Amniotic stem cell (primary cell): ENCODE data around the gene UBE2O.
A peak's percentile ranks its signal among the peaks of the same experiment; 100 is the strongest.
"Not testable (repeated sequence)": the region's sequence is repeated elsewhere in the genome, so short reads cannot be mapped to it uniquely, and the experiment has no call there.

Experiments
- DNase-seq: peaks from one replicate; lab custom pipeline; 2025; lab: John Stamatoyannopoulos, UW

UBE2O gene

DNA sequence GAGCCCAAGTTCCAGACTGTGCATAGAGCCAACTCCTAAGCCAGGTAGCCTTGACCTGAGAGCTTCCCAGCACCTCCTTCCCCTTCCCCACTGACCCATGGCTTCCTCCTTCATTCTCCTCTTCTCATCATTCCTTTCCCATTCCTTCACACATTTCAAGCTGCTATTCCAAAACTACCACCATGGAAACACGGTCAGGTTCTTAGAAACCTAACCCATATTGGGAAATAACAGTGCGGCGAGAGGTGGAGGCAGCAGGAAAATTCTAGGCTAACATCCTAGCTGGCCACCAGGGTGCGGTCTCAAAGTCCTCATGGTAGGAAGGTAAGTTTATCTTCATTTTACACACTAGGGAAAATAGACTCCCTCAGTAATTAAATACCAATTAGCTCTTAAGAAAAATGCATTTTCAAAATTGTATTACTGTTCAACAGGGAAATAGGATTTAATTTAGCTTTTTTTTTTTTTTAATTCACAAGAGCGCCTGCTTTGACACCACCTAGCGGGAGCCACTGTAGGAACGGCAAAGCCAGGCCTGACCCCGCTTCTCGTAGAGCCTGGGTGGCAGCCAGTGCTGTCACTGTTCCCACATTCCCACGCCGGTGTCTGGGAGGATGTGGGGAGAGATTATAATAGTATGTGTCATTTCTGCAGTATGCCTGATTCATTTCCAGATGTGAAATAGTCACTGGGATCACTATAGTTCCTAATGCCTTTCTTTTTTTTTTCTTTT lies 82.5 kb downstream of the UBE2O start:
- DNase-seq: peak; percentile 81

DNA sequence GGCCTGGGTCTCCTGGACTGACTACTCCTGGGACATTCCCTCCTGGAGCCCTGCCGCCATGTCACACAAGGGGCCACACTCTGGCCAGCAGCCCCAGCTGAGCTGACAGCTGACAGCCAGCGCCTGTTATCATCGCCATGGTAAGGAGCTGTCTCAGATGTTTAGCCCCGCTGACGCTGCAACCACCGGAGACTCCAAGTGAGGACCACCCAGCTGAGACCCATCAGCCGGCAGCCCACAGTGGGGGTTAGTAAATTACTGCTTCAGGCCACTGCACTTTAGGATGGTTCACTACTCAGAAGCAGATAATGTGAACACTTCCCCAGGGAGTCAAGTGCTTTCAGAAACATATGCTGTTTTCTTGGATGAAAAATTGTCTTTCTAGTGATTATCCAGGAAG lies 83.1 kb downstream of the UBE2O start:
- no peak for DNase-seq

DNA sequence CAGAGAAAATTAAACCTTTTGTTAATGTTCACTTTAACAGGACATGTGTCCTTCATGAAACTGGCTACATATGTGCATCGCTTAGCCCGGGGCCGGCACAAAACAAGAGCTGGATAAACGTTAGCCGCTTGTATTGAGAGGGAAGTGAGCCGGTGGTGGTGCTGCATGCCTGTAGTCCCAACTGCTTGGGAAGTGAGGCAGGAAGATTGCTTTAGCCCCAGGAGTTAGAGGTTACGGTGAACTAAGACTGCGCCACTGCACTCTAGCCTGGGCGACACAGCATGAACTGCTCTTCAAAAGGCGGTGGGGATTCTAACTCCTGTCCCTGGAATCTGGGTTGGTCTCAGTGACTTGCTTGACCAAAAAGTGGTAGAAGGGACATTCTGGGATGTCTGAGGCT lies 83.6 kb downstream of the UBE2O start:
- no peak for DNase-seq

DNA sequence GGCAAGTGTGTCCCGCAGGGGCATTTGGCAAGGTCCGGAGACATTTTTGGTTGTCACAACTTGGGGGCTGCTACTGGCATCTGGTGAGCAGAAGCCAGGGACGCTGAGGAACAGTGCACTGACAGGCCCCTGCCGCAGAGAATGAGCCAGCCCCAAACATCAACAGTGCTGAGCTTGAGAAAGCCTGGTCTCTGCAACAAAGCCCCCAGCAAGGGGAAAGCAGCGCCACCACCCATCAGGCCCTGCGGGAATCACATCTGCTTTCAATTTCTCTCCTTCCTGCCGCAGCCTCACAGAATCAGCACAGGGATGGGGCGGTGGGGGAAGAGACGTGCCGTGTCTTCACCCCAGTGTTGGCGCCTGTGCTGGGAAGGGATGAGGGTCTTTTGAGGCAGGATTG lies 84.4 kb downstream of the UBE2O start:
- no peak for DNase-seq

DNA sequence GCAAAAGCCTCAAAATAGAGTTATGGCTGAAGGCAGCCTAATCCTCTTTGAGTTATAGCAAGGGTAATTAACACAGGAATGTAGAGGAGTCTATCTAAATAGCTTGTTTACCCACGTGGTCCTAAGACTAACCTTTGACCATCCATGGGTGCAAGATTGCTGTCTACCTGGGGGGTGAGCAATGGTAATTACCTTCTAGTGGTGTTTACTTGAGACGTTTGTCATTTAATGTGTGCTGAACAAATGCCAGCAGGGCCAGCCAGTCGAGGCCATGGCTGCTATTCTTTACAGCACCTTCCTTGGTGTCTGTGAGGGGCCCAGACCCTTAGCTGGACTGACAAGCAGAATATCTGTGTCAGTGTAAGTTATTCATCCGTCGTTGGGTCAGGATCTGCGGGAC lies 85.3 kb downstream of the UBE2O start:
- DNase-seq: no peak

DNA sequence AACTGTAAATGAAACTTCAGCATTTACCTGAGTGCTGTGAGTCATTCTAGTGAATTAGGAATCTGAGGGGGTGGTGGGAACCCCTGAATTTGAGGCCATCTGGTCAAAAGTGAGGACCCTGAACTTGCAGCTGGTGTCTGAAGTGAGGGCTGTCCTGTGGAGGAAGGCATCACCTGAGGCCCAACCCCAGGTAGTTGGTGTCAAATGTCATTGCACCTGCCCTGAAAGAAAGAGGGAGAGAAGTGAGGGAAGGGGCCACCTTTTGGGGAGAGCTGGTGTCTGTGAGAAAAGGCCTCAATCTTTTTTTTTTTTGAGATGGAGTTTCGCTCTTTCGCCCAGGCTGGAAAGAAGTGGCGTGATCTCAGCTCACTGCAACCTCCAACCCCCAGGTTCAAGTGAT lies 86.7 kb downstream of the UBE2O start:
- DNase-seq: no peak

DNA sequence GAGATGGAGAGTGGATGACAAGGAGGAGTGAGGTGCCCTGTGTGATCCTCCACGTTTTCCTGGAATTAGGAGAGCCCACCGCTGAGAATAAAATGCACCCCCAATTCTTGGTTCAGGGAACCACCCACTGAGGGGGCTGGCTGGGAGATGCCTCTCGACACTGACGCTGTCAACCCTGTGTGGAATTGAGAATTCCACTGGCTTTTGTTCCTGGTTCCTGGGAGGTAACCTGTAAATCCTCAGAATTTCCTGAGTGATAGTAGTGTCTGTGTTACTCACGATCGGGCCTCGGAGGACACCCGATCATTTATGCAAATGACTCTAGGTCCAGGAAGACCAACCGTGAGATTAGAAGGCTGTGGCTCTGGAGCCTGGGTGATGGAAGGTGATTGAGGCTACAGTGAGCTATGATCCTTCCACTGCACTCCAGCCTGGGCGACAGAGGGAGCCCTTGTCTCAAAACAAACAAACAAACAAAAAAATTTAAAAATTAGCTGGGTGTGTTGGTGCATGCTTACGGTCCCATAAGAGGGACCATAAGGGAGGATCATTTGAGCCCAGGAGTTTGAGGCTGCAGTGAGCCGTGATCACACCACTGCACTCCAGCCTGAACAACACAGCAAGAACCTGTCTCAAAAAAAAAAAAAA lies 87.6 kb downstream of the UBE2O start:
- no peak for DNase-seq

DNA sequence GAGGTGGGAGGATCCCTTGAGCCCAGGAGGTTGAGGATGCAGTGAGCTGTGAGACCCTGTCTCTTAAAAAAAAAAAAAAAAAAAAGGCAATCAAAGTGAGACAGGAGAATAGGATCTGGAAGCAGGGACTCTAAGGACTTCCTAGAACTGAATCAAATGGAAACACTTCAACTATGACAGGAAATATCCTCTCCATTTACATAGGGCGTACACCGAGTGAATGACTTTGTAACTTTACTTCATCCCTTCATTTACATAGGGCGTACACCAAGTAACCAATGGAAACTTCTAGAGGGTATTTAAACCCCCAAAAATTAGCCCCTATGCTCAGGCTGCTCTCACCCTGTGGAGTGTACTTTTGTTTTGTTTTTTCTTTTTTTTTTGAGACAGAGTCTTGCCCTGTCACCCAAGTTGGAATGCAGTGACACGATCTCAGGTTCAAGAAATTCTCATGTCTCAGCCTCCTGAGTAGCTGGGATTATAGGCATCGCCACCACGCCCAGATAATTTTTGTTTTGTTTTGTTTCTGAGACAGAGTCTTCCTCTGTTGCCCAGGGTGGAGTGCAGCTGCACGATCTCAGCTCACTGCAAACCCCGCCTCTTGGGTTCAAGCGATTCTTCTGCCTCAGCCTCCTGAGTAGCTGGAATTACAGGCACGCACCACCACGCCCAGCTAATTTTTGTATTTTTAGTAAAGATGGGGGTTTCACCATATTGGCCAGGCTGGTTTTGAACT lies 89.7 kb downstream of the UBE2O start:
- no peak for DNase-seq

DNA sequence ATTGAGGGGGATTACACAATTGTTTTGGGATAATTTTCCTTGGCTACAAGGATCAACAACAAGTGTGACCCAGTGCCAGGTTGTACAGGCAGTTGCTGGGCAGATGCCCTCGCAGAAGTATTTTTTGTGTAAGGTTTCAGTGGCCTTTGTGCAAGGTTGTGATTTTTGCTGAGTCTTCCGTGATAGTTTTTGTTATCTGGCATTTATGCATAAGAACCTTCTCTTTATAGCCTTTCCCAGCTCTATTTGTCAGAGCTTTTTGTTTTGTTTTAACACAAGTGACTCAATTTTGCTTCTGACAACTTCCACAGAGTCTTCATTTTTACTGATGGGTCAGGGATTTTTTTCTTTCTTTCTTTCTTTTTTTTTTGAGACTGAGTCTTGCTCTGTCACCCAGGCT lies 92.5 kb downstream of the UBE2O start:
- DNase-seq: no peak

DNA sequence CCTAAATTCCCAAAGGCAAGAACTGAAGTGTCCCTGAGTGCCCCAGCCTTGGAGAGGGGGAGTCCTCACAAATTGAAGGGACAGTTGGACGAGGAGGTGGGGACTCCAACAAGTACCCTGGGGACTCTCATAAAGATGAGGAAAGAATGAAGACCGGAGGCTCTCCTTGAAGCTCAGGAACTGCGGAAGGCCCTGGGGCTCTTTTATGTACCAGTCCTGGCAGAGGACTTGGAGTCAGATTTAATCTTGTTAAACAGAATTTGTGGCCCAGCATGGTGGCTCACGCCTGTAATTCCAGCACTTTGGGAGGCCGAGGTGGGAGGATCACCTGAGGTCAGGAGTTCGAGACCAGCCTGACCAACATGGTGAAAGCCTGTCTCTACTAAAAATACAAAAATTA lies 93.2 kb downstream of the UBE2O start:
- not testable (repeated sequence) for DNase-seq

DNA sequence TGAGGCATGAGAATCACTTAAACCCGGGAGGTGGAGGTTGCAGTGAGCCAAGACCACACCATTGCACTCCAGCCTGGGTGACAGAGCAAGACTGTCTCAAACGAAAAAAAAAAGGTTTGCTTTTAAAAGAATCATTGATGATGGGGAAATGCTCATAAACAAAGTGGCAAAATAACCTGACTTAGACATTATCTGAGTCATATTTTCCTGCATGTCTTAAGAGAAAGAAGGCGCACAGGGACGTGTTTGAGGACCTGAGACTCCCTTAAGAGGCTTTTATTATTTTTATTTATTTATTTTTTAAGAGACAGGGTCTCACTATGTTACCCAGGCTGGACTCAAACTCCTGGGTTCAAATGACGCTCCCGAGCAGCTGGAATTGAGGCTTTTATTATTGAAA lies 93.6 kb downstream of the UBE2O start:
- no peak for DNase-seq

DNA sequence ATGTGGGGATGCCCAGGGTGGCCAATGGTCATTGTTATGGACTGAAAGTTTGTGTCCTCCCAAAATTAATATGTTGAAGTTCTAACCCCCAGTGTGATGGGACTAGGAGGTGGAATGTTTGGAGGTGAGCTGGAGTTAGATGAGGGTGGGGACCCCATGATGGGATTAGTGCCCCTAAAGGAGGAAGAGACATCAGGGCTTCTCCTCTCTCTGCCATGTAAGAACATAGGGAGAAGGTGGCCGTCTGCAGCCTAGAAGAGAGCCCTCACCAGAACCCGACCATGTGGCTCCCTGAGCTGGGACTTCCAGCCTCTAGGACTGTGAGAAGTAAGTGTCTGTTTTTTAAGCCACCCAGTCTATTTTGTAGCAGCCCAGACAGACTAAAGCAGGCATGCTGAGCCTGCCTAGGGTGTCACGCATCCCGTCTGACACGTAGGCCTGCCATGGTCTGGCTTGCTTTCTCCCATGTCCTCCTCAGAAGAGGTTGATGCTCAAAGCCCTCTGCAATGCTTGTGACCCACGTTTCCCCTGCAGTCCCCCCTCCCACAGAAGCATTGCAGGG lies 95.3 kb downstream of the UBE2O start:
- DNase-seq: no peak

DNA sequence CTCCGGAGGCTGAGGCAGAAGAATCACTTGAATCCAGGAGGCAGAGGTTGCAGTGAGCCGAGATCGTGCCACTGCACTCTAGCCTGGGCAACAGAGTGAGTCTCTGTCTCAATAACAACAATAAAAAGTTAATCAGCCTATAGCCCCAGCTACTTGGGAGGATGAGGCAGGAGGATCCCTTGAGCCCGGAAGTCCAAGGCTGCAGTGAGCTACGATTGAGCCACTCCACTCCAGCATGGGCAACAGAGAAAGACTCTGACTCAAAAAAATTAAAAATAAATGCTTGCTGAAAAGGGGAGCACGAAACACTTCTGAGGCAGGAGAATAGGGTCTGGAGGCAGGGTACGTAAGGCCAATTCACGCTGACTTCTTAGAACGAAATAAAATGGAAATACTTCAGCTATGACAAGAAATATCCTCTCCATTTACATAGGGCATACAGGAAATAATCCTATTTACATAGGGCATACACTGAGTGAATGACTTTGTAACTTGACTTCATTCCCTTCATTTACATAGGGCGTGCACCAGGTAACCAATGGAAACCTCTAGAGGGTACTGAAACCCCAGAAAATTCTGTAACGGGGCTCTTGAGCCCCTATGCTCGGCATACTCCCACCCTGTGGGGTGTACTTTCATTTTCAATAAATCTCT lies 96.0 kb downstream of the UBE2O start:
- no peak for DNase-seq

DNA sequence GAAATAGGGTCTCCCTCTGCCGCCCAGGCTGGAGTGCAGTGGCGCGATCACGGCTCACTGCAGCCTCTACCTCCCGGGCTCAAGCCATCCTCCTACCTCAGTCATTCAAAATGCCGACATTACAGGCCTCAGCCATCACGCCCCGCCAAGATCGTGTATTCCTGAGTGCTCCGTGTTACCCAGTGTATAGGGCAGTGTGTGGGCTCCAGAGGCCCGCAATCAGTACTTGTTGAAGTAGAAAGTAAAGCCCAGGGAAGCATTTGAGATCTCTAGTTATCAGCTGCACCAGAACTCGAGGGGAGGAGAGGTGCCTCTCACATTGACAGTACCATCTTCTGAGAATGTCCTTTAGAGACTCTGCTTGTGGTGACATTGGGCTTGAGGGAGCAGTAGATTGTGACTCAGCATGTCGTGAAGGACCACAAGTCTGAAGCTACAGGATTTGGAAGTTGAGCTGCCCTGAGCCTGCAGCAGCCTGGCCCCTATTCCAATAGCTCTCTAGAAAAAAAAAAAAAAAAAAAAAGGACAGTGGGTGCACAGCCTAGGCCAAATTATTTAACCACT lies 98.1 kb downstream of the UBE2O start:
- DNase-seq: no peak

DNA sequence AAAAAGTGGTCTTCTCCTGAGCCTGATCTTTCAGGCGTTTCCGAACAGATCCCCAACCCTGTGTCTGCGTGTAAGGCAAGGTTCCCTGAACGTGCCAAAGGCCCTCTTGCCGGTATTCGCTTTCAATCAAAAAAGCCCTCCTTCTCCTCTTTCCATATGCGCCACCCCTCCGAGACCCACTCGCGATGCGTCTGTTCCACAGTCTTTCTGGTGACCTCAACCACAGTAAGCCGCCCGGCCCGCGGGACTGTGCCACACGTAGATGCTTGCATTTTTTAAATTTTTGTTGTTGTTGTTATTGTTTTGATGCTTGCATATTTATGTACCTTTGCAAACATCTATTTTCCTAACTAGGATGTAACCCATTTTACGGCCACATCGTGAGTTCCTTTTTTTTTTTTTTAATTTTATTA lies 98.6 kb downstream of the UBE2O start:
- no peak for DNase-seq

DNA sequence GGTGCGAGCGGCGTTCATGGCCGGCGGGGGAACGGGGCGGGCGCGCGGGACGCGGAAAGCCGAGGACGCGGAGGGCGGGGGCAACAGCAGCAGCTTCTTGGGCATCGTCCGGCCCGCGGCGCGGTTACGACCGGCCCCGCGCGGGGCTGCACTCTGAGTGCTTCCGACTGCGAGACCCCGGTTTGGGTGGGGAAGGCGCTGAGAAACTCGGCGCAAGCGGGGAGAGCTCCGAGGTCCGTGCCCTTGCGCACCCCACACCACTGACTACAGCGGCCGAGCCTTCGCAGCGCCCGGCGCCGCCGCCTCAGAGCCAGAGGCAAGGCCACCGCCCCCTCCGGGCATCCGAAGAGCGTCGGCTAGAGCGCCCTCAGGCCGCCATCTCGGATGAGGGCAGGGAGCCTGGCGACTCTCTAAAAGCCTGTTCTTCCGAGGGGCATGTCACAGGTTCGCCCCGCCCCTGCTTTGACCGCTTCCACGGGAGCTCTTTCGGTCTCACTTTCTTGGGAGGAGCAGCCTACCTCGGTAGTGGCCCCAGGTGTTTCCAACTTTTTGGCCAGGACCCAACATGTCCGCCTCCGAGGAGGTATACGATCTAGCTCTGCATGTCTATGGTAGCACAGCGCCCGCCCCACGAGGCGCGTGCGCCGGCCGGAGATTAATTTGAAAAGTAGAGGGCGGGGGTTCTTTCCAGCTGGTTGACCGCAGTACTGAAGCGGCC lies 99.2 kb downstream of the UBE2O start, which contains the start of gene PRPSAP1:
Gene PRPSAP1 (minus strand): TSS at position 318 of the 718 bp plus-strand sequence. CDS start 213 bp downstream, at position 105.
- DNase-seq: peak; percentile 50

DNA sequence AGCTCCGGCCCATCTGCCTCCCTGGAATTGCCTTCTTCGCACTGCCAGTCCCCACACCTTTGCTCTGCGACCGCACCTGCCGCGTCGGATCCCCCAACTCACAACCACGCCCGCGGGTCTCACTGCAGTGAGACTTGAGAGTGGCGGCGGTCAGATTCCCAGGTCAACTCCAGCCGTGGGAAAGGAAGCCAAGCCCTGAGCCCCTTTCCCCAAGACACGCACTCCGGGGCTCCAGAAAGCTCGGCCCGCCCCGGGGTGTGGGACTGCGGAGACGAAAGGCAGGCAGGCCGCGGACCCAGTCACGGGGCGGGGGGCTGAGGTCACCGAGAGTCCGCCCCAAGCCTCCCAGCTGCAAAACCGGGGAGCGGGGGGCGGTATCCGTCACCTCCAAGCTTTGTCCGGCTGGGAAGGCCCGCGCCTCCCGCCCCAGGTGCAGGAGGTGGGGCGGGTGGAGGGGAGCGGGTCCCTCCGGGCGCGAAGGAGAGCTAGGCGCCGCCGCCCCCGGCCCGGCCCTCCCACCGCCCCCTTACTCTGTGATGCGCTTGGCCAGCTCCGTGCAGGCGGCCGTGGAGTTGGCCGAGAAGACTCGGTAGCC lies 99.9 kb downstream of the UBE2O start:
- DNase-seq: no peak

DNA sequence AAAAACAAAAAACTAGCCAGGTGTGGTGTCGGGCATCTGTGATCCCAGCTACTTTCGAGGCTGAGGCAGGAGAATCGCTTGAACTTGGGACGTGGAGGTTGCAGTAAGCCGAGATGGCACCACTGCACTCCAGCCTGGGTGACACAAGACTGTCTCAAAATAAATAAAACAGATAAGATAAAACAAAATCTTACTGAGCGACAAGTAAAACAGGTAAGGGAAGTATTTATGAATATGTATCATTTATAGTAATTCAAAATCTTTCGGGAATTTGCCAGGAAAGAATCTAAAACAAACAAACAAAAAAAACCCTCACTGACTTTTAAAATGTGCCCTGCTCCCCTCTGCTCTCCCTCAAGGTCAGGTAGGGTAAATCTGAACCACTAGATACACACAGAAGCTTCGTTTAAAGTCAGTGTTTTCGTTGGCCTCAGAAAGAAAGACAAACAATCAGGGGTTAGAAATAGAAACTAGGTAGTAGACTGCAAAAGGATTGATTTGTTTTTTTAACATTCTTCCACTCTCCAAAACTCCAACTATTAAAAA lies 101.4 kb downstream of the UBE2O start:
- DNase-seq: no peak

DNA sequence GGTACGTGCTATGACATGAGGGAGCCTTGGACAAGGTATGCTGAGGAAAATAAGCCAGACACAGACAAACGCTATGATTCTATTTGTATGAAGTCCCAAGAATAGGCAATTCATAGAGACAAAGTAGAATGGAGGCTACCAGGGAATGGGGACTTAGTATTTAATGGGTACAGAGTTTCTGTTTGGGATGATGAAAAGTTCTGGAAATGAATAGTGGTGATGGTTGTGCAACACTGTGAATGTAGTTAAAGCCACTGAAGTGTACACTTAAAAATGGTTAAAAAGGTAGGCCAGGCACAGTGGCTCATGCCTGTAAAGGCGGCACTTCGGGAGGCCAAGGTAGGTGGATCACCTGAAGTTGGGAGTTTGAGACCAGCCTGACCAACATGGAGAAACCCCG lies 102.5 kb downstream of the UBE2O start:
- DNase-seq: no peak

DNA sequence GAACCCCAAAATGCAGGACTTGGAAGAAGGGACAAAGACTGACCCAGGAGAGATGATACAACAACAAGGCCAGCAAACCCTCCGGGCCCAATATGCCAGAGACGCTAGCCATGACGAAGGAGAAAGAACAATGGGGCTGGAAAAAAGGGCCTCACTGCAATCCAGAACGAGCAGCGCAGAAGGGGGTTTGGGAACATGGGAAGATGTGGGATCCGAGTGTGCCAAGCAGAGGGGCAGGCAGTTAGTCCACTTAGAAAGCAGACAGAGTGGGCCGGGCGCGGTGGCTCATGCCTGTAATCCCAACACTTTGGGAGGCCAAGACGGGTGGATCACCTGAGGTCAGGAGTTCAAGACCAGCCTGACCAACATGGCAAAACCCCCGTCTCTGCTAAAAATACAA lies 106.0 kb downstream of the UBE2O start:
- DNase-seq: not testable (repeated sequence)
